GM12878 (cell line): ENCODE data around the gene HPS3. TPM values are rescaled to one million over a fixed set of nuclear protein-coding genes. Genes with fewer than 3 reads are reported as not detected.

Experiments
- ATAC-seq: fragments of 200-7000 bp; cut with Tn5 transposase; 3 replicates; pipeline ENCODE4 v1.9.1; 2020; ENCODE audit warnings: mild to moderate bottlenecking, moderate library complexity
- BruUV-seq: library from RNA; stranded (reverse); fragments of 400-500 nt; replicated peaks from 2 replicates; lab custom pipeline; 2021; lab: Mats Ljungman, UMichigan
- CTCF ChIA-PET: fragments of 300-600 bp; sonication (Branson Sonifier 250); formaldehyde crosslinking; extraction: SDS; loops from one replicate; lab custom pipeline; 2021; ENCODE audit warnings: inconsistent platforms; lab: Yijun Ruan, JAX
- POLR2A ChIA-PET: fragments of 350-600 bp; formaldehyde crosslinking; extraction: SDS; loops from one replicate; lab custom pipeline; 2021; ENCODE audit warnings: inconsistent platforms; lab: Charles Lee
- RAD21 ChIA-PET: fragments of 300-600 bp; sonication (Branson Sonifier 250); formaldehyde crosslinking; loops from one replicate; lab custom pipeline; 2023; ENCODE audit warnings: antibody characterized with exemption; ENCODE audit not compliant: unreplicated experiment; lab: Charles Lee
- SMC1A ChIA-PET: fragments of 300-600 bp; sonication (Branson Sonifier 250); formaldehyde crosslinking; loops from one replicate; lab custom pipeline; 2023; ENCODE audit not compliant: unreplicated experiment, uncharacterized antibody; lab: Charles Lee
- DNase-seq: peaks from one replicate; pipeline ENCODE4 v3.0.0-alpha.2; 2011; ENCODE audit warnings: low read depth, low spot score
- FAIRE-seq: peaks from 3 replicates; lab custom pipeline; 2011; peaks lifted over from hg19 to GRCh38; lab: Jason Lieb, UNC
- H2AFZ ChIP-seq: 2 replicates; pipeline ENCODE4 v1.6.0; 2011; ENCODE audit warnings: low read depth, low read length, control low read depth; ENCODE audit not compliant: control insufficient read depth
- H3K27ac ChIP-seq: 2 replicates; pipeline ENCODE4 v1.5.1; 2011; ENCODE audit warnings: control low read depth; ENCODE audit not compliant: control insufficient read depth, insufficient read depth
- H3K27me3 ChIP-seq, 2 experiments: replicated peaks in 1 of 2; 2 replicates each; pipeline versions ENCODE4 v1.6.0 to v1.6.1; 2011; ENCODE audit warnings: low read length in 1 of 2; ENCODE audit not compliant: control insufficient read depth in 2 of 2, insufficient read depth in 2 of 2
- H3K36me3 ChIP-seq, 2 experiments: 2 replicates each; pipeline ENCODE4 v1.5.1; 2011; ENCODE audit warnings: low read length in 1 of 2; ENCODE audit not compliant: control insufficient read depth in 2 of 2, insufficient read depth in 2 of 2
- H3K4me1 ChIP-seq: 2 replicates; pipeline ENCODE4 v1.6.1; 2011; ENCODE audit warnings: mild to moderate bottlenecking, low read length, moderate library complexity, mixed read lengths; ENCODE audit not compliant: control insufficient read depth, insufficient read depth
- H3K4me2 ChIP-seq: 2 replicates; pipeline ENCODE4 v1.6.0; 2011; ENCODE audit warnings: control low read depth; ENCODE audit not compliant: control insufficient read depth, insufficient read depth
- H3K4me3 ChIP-seq: fragments of 200-600 bp; sonication (generic); 2 replicates; pipeline ENCODE4 v1.5.1; 2016
- H3K79me2 ChIP-seq: 2 replicates; pipeline ENCODE4 v1.6.0; 2011; ENCODE audit warnings: low read length; ENCODE audit not compliant: control insufficient read depth, insufficient read depth
- H3K9ac ChIP-seq: 2 replicates; pipeline ENCODE4 v1.8.0; 2011; ENCODE audit warnings: low read length, control low read depth, mixed read lengths; ENCODE audit not compliant: control insufficient read depth, insufficient read depth
- H3K9me3 ChIP-seq: replicated peaks from 3 replicates; pipeline ENCODE4 v1.5.1; 2011; ENCODE audit warnings: mild to moderate bottlenecking, low read length; ENCODE audit not compliant: control insufficient read depth, insufficient read depth
- H4K20me1 ChIP-seq: 2 replicates; pipeline ENCODE4 v1.6.0; 2011; ENCODE audit not compliant: control insufficient read depth, insufficient read depth
- BCLAF1 ChIP-seq: fragments of 450-650 bp; IDR thresholded peaks from 2 replicates; pipeline ENCODE4 v1.6.1; 2017; ENCODE audit warnings: antibody characterized with exemption, mild to moderate bottlenecking, moderate library complexity
- CEBPZ ChIP-seq: fragments of 150-350 bp; IDR thresholded peaks from 2 replicates; pipeline ENCODE4 v1.6.1; 2016; ENCODE audit warnings: low read depth, low read length
- KLF5 ChIP-seq: fragments of 450-650 bp; IDR thresholded peaks from 2 replicates; pipeline ENCODE4 v1.6.1; 2014; ENCODE audit warnings: mild to moderate bottlenecking; ENCODE audit not compliant: partially characterized antibody
- MTA2 ChIP-seq: fragments of 450-650 bp; IDR thresholded peaks from 2 replicates; pipeline ENCODE4 v1.6.1; 2016; ENCODE audit warnings: low read depth, mild to moderate bottlenecking, moderate library complexity
- MTA3 ChIP-seq: IDR thresholded peaks from 2 replicates; pipeline ENCODE4 v1.6.1; 2012; ENCODE audit warnings: low read length, inconsistent platforms, borderline replicate concordance
- TCF3 ChIP-seq: IDR thresholded peaks from 2 replicates; pipeline ENCODE4 v1.6.1; 2012; ENCODE audit warnings: low read depth, mild to moderate bottlenecking, low read length, borderline replicate concordance; ENCODE audit not compliant: insufficient read depth
- ZNF622 ChIP-seq: fragments of 450-650 bp; IDR thresholded peaks from 2 replicates; pipeline ENCODE4 v1.6.1; 2017; ENCODE audit warnings: mild to moderate bottlenecking, inconsistent platforms
- ZNF687 ChIP-seq: fragments of 450-650 bp; IDR thresholded peaks from 2 replicates; pipeline ENCODE4 v1.6.1; 2017; ENCODE audit warnings: mild to moderate bottlenecking, moderate library complexity
- WGBS: methylation state at CpG from one replicate; pipeline ENCODE4 v1.1.6; 2016; ENCODE audit warnings: low lambda C conversion rate; ENCODE audit not compliant: insufficient replicate concordance, insufficient coverage; ENCODE audit errors: missing lambda C conversion rate; 5-methylcytosine and 5-hydroxymethylcytosine counted together
- in situ Hi-C: fragments of 300-500 bp; cut with MboI; formaldehyde crosslinking; loops from 9 replicates; pipeline ENCODE4 v1.14.3; 2018; ENCODE audit warnings: mixed read lengths
- intact Hi-C: fragments of 100-400 bp; cut with micrococcal nuclease; formaldehyde crosslinking; loops from one replicate; pipeline ENCODE4 v1.14.2; 2022; ENCODE audit not compliant: unreplicated experiment
- polyA plus RNA-seq, 11 experiments: library from polyadenylated mRNA; depleted of rRNA in 4 of 11; unstranded in 6 of 11; stranded (reverse) in 5 of 11; fragments of >200 nt; fragmentation: Nextera tagmentation in 4 of 11; fragmentation: Illumina TruSeq in 1 of 11; extraction: Ambion mirVana in 4 of 11; extraction: Trizol in 1 of 11; gene quantifications; 1 replicate in 1 of 11; 2 replicates in 10 of 11; pipeline versions ENCODE4 v1.2.1 to v1.2.3, GENCODE V29; 2011 to 2016; ENCODE audit warnings: inconsistent platforms in 2 of 11, missing spikeins in 2 of 11, low read depth in 1 of 11
- total RNA-seq, 4 experiments: library from RNA; depleted of rRNA in 3 of 4; stranded (reverse); fragments of >200 nt in 3 of 4; fragmentation: Illumina TruSeq in 1 of 4; extraction: Trizol in 1 of 4; gene quantifications; 2 replicates each; pipeline versions ENCODE4 v1.2.1 to v1.2.3, GENCODE V29; 2013 to 2021

HPS3 gene
- total and polyA plus RNA-seq, 10 of the 15 experiments (the other 5 are each of a cell fraction or from before 2014, with no cell fraction given), result 2.7 to 26.5 (median 14.8) TPM

- TF ChIP-seq CEBPZ (no peak), MTA3 (no peak), BCLAF1 (no peak), MTA2 (no peak)
- TF ChIP-seq, all 136 proteins: peak for 0
Observed at GRCh38 chr3:149153402-149153801, 24.0 kb downstream of the HPS3 start (continued).

GRCh38 chr3:149160754-149161300 is 31.4 kb downstream of the HPS3 start:
- ChIA-PET SMC1A (interaction anchor here (1.2 to 1.9 kb wide), 2 partner anchors 10 to 19 kb away, joined by 4 to 5 read pairs; no protein-coding TSS in a partner anchor), POLR2A (no interaction called here), RAD21 (interaction anchor here (1.3 kb wide), 1 partner anchor 41 kb away, joined by 4 read pairs; no protein-coding TSS in a partner anchor), CTCF (interaction anchor here (1.2 kb wide), 1 partner anchor 44 kb away, joined by 3 read pairs; no protein-coding TSS in a partner anchor)
- no peaks in the 10 kb centered on the region for H3K27me3 ChIP-seq
- no peak overlapping the region for H2AFZ ChIP-seq
- no peaks in the 10 kb centered on the region for H3K4me1 ChIP-seq
- ATAC-seq (no peak), DNase-seq (no peak), FAIRE-seq (no peak)
- no peak overlapping the region for H3K27ac ChIP-seq
- H3K9ac ChIP-seq, result no peak overlapping the region
- H3K4me3 ChIP-seq, result no peak overlapping the region
- no TSS peak for BruUV-seq
- in situ Hi-C loops (no loop called here), intact Hi-C loops (no loop called here)
- WGBS, result 99% methylated on average over 4 of the region's 4 CpGs
- H3K79me2 ChIP-seq, result no peaks in the 10 kb centered on the region
- H3K9me3 ChIP-seq, result no peaks in the 10 kb centered on the region
- no peak overlapping the region for H3K4me2 ChIP-seq
- no peaks in the 10 kb centered on the region for H4K20me1 ChIP-seq
- peaks cover 1 to 9% of the 10 kb centered on the region in 2 experiments; a peak in 3 of 4 replicates for H3K36me3 ChIP-seq
- TF ChIP-seq KLF5, result no peak
- no peak for TF ChIP-seq ZNF687
- no peak for TF ChIP-seq ZNF622
- TF ChIP-seq TCF3, result no peak
